Activated T-cell treated with anti-CD3 and anti-CD28 coated beads, Interleukin-2, amount 50 U/mL, for 4 hours (primary cell): ENCODE measurements around the gene GLT1D1. TPM values are rescaled to one million over a fixed set of nuclear protein-coding genes. Genes with fewer than 3 reads are reported as not detected.

ENCODE experiments used
- total RNA-seq, 3 donors: library from RNA; stranded (reverse); gene quantifications; one replicate each; pipeline ENCODE4 v1.2.1, GENCODE V29; 2021

The GLT1D1 gene
- total RNA-seq, 3 donors from 2014 or later = 0.08 to 0.18 (median 0.15) TPM

Other genes with a start within 250 kb of the GLT1D1 start
- gene SLC15A4, start 29.5 kb upstream of the GLT1D1 start, total RNA-seq = 10 to 100 TPM; 15.8 to 19.8 (median 18.6) TPM